ENCODE measurements around the gene SCNN1A.

Gene SCNN1A

DNA sequence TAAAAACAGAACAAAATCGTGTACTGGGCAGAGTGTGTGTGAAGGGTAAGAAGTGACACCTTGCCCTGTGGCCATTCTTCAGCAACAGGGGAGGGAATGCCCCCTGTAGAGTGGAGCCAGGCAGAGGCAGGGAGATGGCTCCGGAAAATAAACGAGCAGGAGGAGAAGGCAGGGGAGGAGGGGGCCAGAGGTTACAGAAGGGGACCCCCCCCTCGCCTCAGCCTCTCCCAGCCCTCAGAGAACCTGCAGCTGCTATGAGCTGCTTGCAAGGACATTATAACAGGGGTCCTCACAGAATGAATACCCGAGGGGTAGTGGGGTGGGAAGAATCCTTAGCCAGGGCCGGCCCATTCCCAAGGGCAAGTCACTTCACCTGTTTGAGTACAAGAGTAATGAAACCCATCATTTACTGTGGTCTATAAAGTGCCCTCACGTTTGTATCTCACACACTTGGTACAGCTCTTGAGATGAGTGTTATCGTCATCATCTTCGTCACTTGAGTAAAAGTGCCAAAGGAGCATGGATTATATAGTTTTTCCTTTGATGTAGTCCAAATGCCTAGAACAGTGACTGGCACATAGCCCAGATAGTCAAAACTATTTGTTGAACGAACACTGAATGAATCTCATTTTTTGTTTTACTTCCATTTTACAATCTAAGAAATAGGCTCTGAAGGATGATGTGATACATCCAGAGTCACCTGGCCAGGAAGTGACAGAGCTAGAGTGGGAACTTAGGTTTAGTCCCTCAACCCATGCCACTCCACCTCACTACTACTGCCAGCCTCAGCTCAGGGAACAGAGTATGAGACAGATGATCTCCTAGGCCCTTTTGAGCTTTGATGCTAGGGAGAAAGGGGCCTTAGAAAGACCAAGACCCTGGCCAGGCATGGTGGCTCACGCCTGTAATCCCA, 14.5 kb downstream of the SCNN1A start:
- Histone ChIP-seq H3K4me1 (no peaks in the 10 kb centered on the region), H3K9me3 (no peaks in the 10 kb centered on the region), H3K27me3 (no peaks in the 10 kb centered on the region), H3K4me3 (ENCODE audit: low read depth, low read length) (no peak overlapping the region), H3K36me3 (no peaks in the 10 kb centered on the region)
- DNase-seq, result no peak
- TF ChIP-seq, protein P1, sequence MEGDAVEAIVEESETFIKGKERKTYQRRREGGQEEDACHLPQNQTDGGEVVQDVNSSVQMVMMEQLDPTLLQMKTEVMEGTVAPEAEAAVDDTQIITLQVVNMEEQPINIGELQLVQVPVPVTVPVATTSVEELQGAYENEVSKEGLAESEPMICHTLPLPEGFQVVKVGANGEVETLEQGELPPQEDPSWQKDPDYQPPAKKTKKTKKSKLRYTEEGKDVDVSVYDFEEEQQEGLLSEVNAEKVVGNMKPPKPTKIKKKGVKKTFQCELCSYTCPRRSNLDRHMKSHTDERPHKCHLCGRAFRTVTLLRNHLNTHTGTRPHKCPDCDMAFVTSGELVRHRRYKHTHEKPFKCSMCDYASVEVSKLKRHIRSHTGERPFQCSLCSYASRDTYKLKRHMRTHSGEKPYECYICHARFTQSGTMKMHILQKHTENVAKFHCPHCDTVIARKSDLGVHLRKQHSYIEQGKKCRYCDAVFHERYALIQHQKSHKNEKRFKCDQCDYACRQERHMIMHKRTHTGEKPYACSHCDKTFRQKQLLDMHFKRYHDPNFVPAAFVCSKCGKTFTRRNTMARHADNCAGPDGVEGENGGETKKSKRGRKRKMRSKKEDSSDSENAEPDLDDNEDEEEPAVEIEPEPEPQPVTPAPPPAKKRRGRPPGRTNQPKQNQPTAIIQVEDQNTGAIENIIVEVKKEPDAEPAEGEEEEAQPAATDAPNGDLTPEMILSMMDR (IDR thresholded peaks at IDR 0.05; ENCODE audit: low read depth, low read length), result no peak

DNA sequence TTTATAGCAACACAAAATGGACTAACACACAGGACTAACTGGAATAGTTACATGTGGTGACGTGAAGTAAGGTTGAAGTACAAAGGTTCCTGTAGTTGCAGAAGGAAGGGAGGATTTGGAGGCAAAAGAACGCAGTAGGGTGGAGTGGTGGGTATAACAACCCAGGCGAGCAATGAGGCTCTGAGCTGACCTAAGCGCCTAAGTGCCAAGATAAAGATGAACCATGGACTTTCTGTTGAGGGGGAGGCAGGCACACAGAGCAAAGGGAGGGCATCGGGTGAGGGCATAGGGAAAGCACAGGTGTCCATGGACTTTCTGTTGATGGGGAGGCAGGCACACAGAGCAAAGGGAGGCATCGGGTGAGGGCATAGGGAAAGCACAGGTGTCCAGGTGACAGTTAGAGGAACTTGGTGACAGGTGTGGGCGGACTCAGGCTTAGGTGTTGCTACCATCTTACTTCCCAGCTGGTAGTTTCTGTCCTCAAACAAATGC, 15.2 kb downstream of the SCNN1A start:
- no peaks in the 10 kb centered on the region for H3K9me3 ChIP-seq
- no peaks in the 10 kb centered on the region for H3K36me3 ChIP-seq
- no peaks in the 10 kb centered on the region for H3K4me1 ChIP-seq
- H3K27me3 ChIP-seq, result no peaks in the 10 kb centered on the region
- H3K4me3 ChIP-seq (ENCODE audit: low read depth, low read length), result no peak overlapping the region
- no peak for DNase-seq
- TF ChIP-seq, protein P1 (IDR thresholded peaks at IDR 0.05; ENCODE audit: low read depth, low read length), result no peak

DNA sequence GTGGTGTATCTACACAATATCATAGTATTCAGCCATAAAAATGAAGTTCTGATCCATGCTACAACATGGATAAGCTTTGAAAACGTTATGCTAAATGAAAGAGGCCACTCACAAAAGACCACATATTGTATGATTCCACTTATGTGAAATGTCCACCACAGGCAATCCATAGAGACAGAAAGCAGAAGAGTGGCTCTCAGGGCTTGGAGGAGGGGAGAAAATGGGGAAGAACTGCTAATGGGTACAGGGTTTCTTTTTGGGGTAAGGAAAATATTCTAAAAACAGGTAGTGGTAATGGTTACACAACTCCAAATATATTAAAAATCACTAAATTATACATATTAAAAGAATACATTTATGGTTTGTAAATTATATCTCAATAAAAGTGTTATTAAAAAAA, 16.5 kb downstream of the SCNN1A start:
- TF ChIP-seq, protein P1 (IDR thresholded peaks at IDR 0.05; ENCODE audit: low read depth, low read length), result no peak
- no peak for DNase-seq
- H3K4me3 ChIP-seq (ENCODE audit: low read depth, low read length), result no peak overlapping the region
- H3K4me1 ChIP-seq, result no peaks in the 10 kb centered on the region
- no peaks in the 10 kb centered on the region for H3K27me3 ChIP-seq
- H3K36me3 ChIP-seq, result no peaks in the 10 kb centered on the region
- no peaks in the 10 kb centered on the region for H3K9me3 ChIP-seq

DNA sequence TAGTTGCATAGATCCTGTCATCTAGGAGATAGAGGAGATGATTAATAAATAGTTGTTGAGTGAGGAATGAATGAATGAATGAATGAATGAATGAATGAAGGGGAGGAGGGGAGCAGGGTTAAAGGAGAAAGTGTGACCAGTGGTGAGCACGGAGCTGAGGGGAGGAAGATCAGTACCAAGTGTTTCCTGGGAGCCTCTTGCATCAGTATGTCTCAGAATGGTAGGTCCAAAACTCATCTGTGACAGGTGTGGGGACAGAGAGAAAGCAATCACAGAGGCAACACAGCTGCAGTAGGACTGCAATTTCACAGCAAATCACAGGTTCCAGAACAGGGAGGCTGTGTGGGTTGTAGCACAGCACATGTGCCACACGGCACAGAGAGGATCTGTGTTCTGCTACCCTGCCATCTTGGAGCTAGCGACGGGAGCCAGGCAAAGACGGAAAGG, 19.0 kb downstream of the SCNN1A start:
- Histone ChIP-seq H3K9me3 (no peaks in the 10 kb centered on the region), H3K4me1 (no peaks in the 10 kb centered on the region), H3K36me3 (no peaks in the 10 kb centered on the region), H3K27me3 (no peaks in the 10 kb centered on the region), H3K4me3 (ENCODE audit: low read depth, low read length) (no peak overlapping the region)
- no peak for DNase-seq
- TF ChIP-seq, protein P1 (IDR thresholded peaks at IDR 0.05; ENCODE audit: low read depth, low read length), result no peak

DNA sequence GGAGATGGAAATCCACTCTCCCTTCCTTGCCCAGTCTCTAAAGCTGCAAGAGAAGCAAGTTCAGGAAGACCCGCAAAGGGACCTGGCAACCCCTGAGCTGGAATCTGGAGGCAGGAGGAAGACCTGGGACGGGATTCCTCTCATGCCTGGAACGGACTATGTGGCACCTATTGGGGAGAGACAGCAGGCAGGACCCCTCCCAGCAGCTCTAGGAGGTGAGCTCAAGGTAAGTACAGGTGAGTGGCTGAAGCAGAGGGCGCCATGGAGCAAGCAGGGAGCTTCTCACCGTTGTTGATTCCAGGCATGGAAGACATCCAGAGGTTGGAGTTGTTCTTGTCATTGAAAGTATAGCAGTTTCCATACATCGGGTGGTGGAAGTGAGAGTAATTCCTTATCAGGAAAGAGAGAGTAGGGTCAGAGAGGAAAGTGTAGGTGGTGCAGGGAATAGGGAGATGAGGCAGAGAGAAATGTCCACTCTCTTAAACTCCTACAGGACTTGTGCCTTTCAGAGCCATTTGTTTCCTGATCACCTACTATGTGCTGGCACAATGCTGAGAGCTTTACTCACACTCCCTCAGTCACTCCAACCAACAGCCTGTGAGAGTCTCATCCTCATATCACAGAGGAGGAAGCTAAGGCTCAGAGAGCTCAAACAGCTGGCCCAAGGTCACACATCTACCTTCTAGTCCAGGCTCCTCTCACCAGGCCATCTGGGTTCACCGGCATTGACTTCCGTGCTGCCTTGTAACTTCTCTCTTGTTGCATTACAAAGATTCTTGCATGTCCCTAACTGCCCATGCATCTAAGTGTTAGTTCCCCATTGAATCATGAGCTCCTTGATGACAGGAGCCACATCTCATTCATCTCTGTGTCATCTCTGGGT, 19.6 kb downstream of the SCNN1A start:
- no peaks in the 10 kb centered on the region for H3K9me3 ChIP-seq
- DNase-seq, result no peak
- no peaks in the 10 kb centered on the region for H3K27me3 ChIP-seq
- H3K4me3 ChIP-seq (ENCODE audit: low read depth, low read length), result no peak overlapping the region
- no peaks in the 10 kb centered on the region for H3K36me3 ChIP-seq
- H3K4me1 ChIP-seq, result no peaks in the 10 kb centered on the region
- TF ChIP-seq, protein P1 (IDR thresholded peaks at IDR 0.05; ENCODE audit: low read depth, low read length), result no peak
